Fibroblast of lung (primary cell): ENCODE data around the gene AMPD1.

ENCODE experiments used
- CTCF ChIP-seq, 2 donors: IDR thresholded peaks in 1 of 2; conservative IDR thresholded peaks in 1 of 2; 1 replicate in 1 of 2; 2 replicates in 1 of 2; pipeline ENCODE4 v1.5.1; 2011 to 2012; ENCODE audit warnings: low read length in 2 of 2, control low read depth in 1 of 2, inconsistent platforms in 1 of 2, low read depth in 1 of 2, mild to moderate bottlenecking in 1 of 2
- EZH2 ChIP-seq: IDR thresholded peaks from 2 replicates; pipeline ENCODE4 v1.5.1; 2012; ENCODE audit warnings: low read length, control low read depth, mild to moderate bottlenecking; ENCODE audit errors: missing control alignments

- no peak for TF ChIP-seq CTCF (conservative IDR thresholded peaks at IDR 0.05 in 1 of 2, IDR thresholded peaks at IDR 0.05 in 1 of 2; ENCODE audit: low read depth in 1 of 2, low read length in 2 of 2)
- no peak for TF ChIP-seq EZH2
These were observed 1.5 kb upstream of the AMPD1 start for GRCh38 chr1:114696810-114697209.
